PC-9 (cell line): ENCODE results near the gene NDUFV3.

Experiments
- EZH2 ChIP-seq: fragments of 200-600 bp; sonication (generic); IDR thresholded peaks from 2 replicates; pipeline ENCODE4 v1.8.0; 2017; ENCODE audit warnings: antibody characterized with exemption, low read depth
- TF ChIP-seq, protein P1 (sequence below): fragments of 200-600 bp; sonication (generic); conservative IDR thresholded peaks from 2 replicates; pipeline ENCODE4 v1.6.1; 2017; ENCODE audit warnings: mixed run types, antibody characterized with exemption, mild to moderate bottlenecking, moderate library complexity

DNA sequence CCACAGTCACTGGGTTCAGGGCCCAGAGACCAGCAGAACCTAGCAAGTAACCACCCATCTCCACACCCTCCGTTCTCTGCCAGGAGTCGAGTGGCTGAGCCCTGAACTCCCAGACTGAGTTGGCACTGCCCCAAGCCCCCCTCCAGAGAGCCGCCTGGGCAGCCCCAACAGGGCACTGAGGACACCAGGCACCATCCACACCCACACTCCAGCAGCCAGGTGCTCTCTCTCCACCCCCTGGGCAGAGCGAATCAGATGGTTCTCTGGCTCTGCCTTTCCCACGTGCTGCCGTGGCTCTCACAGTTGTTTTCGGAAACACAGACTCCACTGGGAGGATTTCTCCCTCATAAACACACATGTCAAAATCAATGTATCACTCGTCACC, 27.3 kb upstream of the NDUFV3 start:
- TF ChIP-seq, protein P1, sequence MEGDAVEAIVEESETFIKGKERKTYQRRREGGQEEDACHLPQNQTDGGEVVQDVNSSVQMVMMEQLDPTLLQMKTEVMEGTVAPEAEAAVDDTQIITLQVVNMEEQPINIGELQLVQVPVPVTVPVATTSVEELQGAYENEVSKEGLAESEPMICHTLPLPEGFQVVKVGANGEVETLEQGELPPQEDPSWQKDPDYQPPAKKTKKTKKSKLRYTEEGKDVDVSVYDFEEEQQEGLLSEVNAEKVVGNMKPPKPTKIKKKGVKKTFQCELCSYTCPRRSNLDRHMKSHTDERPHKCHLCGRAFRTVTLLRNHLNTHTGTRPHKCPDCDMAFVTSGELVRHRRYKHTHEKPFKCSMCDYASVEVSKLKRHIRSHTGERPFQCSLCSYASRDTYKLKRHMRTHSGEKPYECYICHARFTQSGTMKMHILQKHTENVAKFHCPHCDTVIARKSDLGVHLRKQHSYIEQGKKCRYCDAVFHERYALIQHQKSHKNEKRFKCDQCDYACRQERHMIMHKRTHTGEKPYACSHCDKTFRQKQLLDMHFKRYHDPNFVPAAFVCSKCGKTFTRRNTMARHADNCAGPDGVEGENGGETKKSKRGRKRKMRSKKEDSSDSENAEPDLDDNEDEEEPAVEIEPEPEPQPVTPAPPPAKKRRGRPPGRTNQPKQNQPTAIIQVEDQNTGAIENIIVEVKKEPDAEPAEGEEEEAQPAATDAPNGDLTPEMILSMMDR = no peak
- no peak for TF ChIP-seq EZH2
